Ovary (tissue), 9 donors: ENCODE measurements around the gene CRYZL1. TPM values are rescaled to one million over a fixed set of nuclear protein-coding genes. Genes with fewer than 3 reads are reported as not detected.

Experiments
- DNase-seq, 5 donors: peaks; one replicate each; pipeline ENCODE4 v3.0.0-alpha.2; 2019 to 2020
- H3K27ac ChIP-seq, 2 donors: fragments of 200-600 bp; one replicate each; pipeline versions ENCODE4 v1.5.1 to v1.8.0; 2019 to 2022
- H3K27me3 ChIP-seq: fragments of 200-600 bp; one replicate; pipeline ENCODE4 v1.8.0; 2022
- H3K36me3 ChIP-seq: fragments of 200-600 bp; sonication (generic); one replicate; pipeline ENCODE4 v1.5.1; 2019
- H3K4me1 ChIP-seq: one replicate; pipeline ENCODE4 v1.8.1; 2013; ENCODE audit warnings: mild to moderate bottlenecking, moderate library complexity; ENCODE audit not compliant: insufficient read depth
- H3K4me3 ChIP-seq: fragments of 200-600 bp; sonication (generic); one replicate; pipeline ENCODE4 v1.5.1; 2017
- H3K9me3 ChIP-seq, 2 donors: fragments of 200-600 bp in 1 of 2; sonication (generic) in 1 of 2; one replicate each; pipeline versions ENCODE4 v1.5.1 to v1.8.1; 2013 to 2019; ENCODE audit warnings: mild to moderate bottlenecking in 1 of 2, moderate library complexity in 1 of 2
- CTCF ChIP-seq, 3 donors: fragments of 450-650 bp in 2 of 3; fragments of 200-600 bp in 1 of 3; IDR thresholded peaks; one replicate each; pipeline versions ENCODE4 v1.5.1 to v1.8.0; 2016 to 2022; ENCODE audit warnings: antibody characterized with exemption in 3 of 3, mild to moderate bottlenecking in 1 of 3
- EP300 ChIP-seq: sonication (generic); formaldehyde crosslinking; IDR thresholded peaks from one replicate; pipeline ENCODE4 v1.6.1; 2017; ENCODE audit warnings: antibody characterized with exemption
- POLR2A ChIP-seq: fragments of 450-650 bp; IDR thresholded peaks from one replicate; pipeline ENCODE4 v1.6.1; 2017; ENCODE audit warnings: antibody characterized with exemption, mild to moderate bottlenecking, moderate library complexity
- WGBS, 3 donors: extraction: QIAGEN DNeasy Blood & Tissue Kit in 1 of 3; methylation state at CpG; one replicate each; pipeline versions ENCODE4 v1.1.5 to v1.1.7; 2013 to 2017; 5-methylcytosine and 5-hydroxymethylcytosine counted together
- intact Hi-C, 4 donors: fragments of 100-400 bp; cut with DNase I; formaldehyde crosslinking; loops; one replicate each; pipeline versions ENCODE4 v1.11.0 to v1.15.1; 2022 to 2023
- polyA plus RNA-seq, 2 donors: library from polyadenylated mRNA; stranded (reverse); fragments of 200-250 nt in 1 of 2; fragments of 350-450 nt in 1 of 2; fragmentation: Illumina TruSeq in 1 of 2; extraction: RNeasy Lipid Tissue Mini Kit (QIAGEN cat#74804) in 1 of 2; gene quantifications; one replicate each; pipeline ENCODE4 v1.2.3, GENCODE V29; 2013 to 2014
- total RNA-seq, 7 donors: library from RNA; depleted of rRNA in 2 of 7; stranded (reverse); fragments of >200 nt in 2 of 7; fragmentation: NEBNext Ultra II Directional in 3 of 7; extraction: Animal tissue kit (Norgen Biotek cat#: 25700) in 3 of 7; gene quantifications; one replicate each; pipeline versions ENCODE4 v1.1.0 to v1.2.4, GENCODE V29; 2016 to 2023
- donor health status: DM: no; HTN: no; CAD: no; lungs with moderate emphysema.
- donor health status: DM: no; HTN: no; CAD: no.
- donor health status: Bipolar disorder and iron deficiency.
- donor health status: DM: yes; HTN: yes; CAD: no.
- donor health status: DM: no; HTN: no; CAD: no.
- donor health status: DM: yes; HTN: yes; CAD: no.

CRYZL1 gene
- total and polyA plus RNA-seq, 9 donors = 27.0 to 59.6 (median 45.9) TPM

DNA sequence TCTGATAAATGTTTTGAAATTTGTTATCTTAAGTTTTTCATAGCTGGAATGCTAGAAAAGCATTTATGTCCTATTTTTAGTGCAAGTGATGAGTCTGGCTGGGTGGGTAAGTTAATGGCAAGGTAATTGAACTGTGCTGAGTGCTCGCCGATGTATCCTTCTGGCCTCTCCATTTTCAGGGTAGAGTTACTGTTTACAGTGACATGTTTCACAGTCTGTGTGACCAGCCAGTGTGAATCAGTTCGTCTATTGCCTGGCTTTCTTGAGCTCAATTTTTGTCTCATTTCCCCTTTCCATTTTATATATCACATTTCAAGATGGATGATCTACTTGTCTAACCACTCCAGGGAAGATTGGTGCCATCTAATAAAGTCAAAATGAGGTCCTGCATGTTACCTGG, 44.8 kb upstream of the CRYZL1 start:
- H3K36me3 ChIP-seq = no peaks in the 10 kb centered on the region
- peaks cover 8% of the 10 kb centered on the region for H3K4me1 ChIP-seq
- 41 to 60% (median 45%) methylated on average over 3 of the region's 3 CpGs for WGBS, 3 donors
- intact Hi-C loops = no loop called here
- H3K4me3 ChIP-seq = no peak overlapping the region
- no peak overlapping the region for H3K27ac ChIP-seq
- TF ChIP-seq EP300 (no peak), CTCF (IDR thresholded peaks at IDR 0.05) (no peak), POLR2A (no peak)
- no peak for DNase-seq
- H3K9me3 ChIP-seq = no peaks in the 10 kb centered on the region
- no peaks in the 10 kb centered on the region for H3K27me3 ChIP-seq

DNA sequence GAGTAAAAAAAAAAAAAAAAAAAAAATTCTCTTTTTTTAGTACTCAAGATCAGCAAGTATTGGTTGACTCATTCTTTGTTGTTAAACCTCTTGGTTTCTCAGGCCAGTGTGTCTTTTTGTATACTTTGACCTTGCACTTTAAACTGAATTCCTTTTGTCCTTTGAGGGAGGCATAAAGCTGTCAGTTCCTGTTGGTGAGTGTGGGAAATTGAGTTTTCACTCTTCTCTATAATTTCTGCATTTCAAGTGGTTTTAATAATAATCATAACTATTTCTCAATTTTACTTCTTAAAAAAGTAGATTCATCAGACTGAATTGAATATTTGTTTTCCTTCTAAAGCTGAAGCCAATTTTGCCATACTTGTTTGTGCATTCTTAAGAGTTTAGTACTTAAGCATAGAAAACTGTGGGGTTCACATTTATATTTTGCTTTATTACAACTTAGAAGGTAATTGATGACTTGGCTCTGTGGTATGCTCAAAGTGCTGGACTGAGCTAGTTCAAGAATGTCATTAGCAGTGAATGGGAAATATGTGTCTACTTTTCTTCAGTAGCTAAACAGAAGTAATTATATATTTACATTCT, 44.2 kb upstream of the CRYZL1 start:
- Histone ChIP-seq H3K36me3 (no peaks in the 10 kb centered on the region), H3K27ac (peak overlapping the region in 1 of 2 donors; percentile 3), H3K4me3 (no peak overlapping the region), H3K4me1 (peaks cover 10% of the 10 kb centered on the region), H3K27me3 (no peaks in the 10 kb centered on the region), H3K9me3 (no peaks in the 10 kb centered on the region)
- intact Hi-C loops = no loop called here
- TF ChIP-seq EP300 (no peak), POLR2A (no peak), CTCF (IDR thresholded peaks at IDR 0.05) (no peak)
- DNase-seq = no peak

DNA sequence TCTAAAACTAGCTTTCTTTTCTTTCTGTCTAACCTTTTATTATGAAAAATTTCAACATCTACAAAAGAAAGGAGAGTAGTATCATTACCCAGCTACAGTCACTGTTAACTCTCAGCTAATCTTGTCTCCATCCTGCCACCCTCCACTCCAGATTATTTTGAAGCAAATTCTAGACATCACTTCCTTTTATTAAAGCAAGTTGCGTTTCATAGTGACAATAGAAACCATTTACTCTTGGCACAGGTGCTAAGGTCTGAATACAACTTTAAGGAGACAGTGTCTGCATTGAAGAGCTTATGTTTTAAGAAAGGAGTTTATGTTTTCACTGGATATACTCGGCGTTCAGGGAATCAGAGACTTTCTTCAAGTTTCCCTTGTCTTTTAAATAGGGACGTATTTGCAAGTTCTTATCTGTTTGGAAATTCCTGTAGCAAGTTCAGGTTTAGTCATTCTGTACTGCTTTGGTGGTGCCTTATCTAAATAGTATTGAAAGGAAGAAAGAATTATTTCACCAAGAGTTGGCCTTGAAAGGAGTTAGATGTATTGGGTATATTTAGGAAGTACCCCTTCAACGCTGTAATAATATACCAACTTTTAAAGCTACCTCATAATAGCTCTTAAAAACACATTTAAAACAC, 43.5 kb upstream of the CRYZL1 start:
- Histone ChIP-seq H3K9me3 (no peaks in the 10 kb centered on the region), H3K36me3 (no peaks in the 10 kb centered on the region), H3K4me1 (peaks cover 12% of the 10 kb centered on the region), H3K4me3 (no peak overlapping the region), H3K27me3 (no peaks in the 10 kb centered on the region), H3K27ac (peak overlapping the region in 1 of 2 donors; percentile 49)
- TF ChIP-seq EP300 = no peak
- no peak for TF ChIP-seq POLR2A
- no peak for TF ChIP-seq CTCF (IDR thresholded peaks at IDR 0.05)
- intact Hi-C loops = no loop called here
- 5 to 23% (median 15%) methylated on average over 5 of the region's 5 CpGs for WGBS, 3 donors
- no peak for DNase-seq

DNA sequence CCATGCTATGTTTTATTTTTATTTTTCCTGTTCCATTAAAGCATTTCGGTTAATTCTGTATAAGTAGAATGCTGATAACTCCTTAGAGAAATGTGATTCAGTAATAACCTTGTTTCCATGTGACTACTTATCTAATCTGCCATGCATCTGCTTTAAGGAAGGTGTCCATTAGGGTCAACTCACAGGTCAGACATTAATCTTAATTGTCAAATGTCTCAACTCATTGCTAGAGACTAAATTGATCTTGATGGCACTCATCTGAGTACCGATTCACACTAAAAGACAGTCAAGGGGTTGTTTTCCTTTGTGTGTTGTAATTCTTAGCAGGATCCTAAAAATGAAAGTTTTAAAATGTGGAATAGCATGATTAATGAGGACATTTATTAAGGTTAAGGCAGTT, 42.5 kb upstream of the CRYZL1 start:
- no peak for DNase-seq
- no peaks in the 10 kb centered on the region for H3K9me3 ChIP-seq
- H3K36me3 ChIP-seq = no peaks in the 10 kb centered on the region
- no peak overlapping the region for H3K4me3 ChIP-seq
- H3K4me1 ChIP-seq = peaks cover 12% of the 10 kb centered on the region
- TF ChIP-seq CTCF (IDR thresholded peaks at IDR 0.05) = no peak
- TF ChIP-seq POLR2A = no peak
- TF ChIP-seq EP300 = no peak
- H3K27me3 ChIP-seq = no peaks in the 10 kb centered on the region
- WGBS, 3 donors = 28 to 40% (median 35%) methylated on average over 2 of the region's 2 CpGs
- H3K27ac ChIP-seq = peak overlapping the region in 1 of 2 donors; percentile 49
- intact Hi-C loops = no loop called here
